Measurements from ENCODE around the gene TRIM47. TPM values are rescaled to one million over a fixed set of nuclear protein-coding genes. Genes with fewer than 3 reads are reported as not detected.
"Not testable (repeated sequence)": the region's sequence is repeated elsewhere in the genome, so short reads cannot be mapped to it uniquely, and the experiment has no call there.

TRIM47 gene
- total RNA-seq, 1 experiment from 2014 or later, result 14.1 TPM

- DNase-seq, result peak; percentile 75
- peaks cover 11% of the 10 kb centered on the region for H3K27me3 ChIP-seq (ENCODE audit: control insufficient read depth, insufficient read depth, low read length)
These were observed 5.7 kb downstream of the TRIM47 start for GRCh38 chr17:75872434-75873351.

GRCh38 chr17:75870228-75870627, 8.2 kb downstream of the TRIM47 start:
- not testable (repeated sequence) for H3K27me3 ChIP-seq (ENCODE audit: control insufficient read depth, insufficient read depth, low read length); DNase-seq; H3K4me3 ChIP-seq (ENCODE audit: insufficient read depth, low read depth, low read length); H3K36me3 ChIP-seq (replicated peaks; ENCODE audit: control insufficient read depth, insufficient read depth, low read length)

More at GRCh38 chr17:75872434-75873351, 5.7 kb downstream of the TRIM47 start:
- Histone ChIP-seq H3K4me3 (ENCODE audit: insufficient read depth, low read depth, low read length) (no peak overlapping the region), H3K36me3 (replicated peaks; ENCODE audit: control insufficient read depth, insufficient read depth, low read length) (no peaks in the 10 kb centered on the region)

GRCh38 chr17:75869282-75870141, 8.9 kb downstream of the TRIM47 start:
- Histone ChIP-seq H3K27me3 (ENCODE audit: control insufficient read depth, insufficient read depth, low read length) (no peaks in the 10 kb centered on the region), H3K4me3 (ENCODE audit: insufficient read depth, low read depth, low read length) (no peak overlapping the region), H3K36me3 (replicated peaks; ENCODE audit: control insufficient read depth, insufficient read depth, low read length) (no peaks in the 10 kb centered on the region)
- peak; percentile 61 for DNase-seq

GRCh38 chr17:75868730-75869281, 9.6 kb downstream of the TRIM47 start:
- DNase-seq; H3K4me3 ChIP-seq (ENCODE audit: insufficient read depth, low read depth, low read length); H3K36me3 ChIP-seq (replicated peaks; ENCODE audit: control insufficient read depth, insufficient read depth, low read length); H3K27me3 ChIP-seq (ENCODE audit: control insufficient read depth, insufficient read depth, low read length): not testable (repeated sequence)

GRCh38 chr17:75865404-75866188, 12.8 kb downstream of the TRIM47 start:
- not testable (repeated sequence) for H3K36me3 ChIP-seq (replicated peaks; ENCODE audit: control insufficient read depth, insufficient read depth, low read length); H3K4me3 ChIP-seq (ENCODE audit: insufficient read depth, low read depth, low read length); H3K27me3 ChIP-seq (ENCODE audit: control insufficient read depth, insufficient read depth, low read length)
- peak; percentile 40 for DNase-seq

- not testable (repeated sequence) for H3K27me3 ChIP-seq (ENCODE audit: control insufficient read depth, insufficient read depth, low read length); DNase-seq; H3K4me3 ChIP-seq (ENCODE audit: insufficient read depth, low read depth, low read length); H3K36me3 ChIP-seq (replicated peaks; ENCODE audit: control insufficient read depth, insufficient read depth, low read length)
These were observed 13.5 kb downstream of the TRIM47 start for GRCh38 chr17:75864887-75865286.

GRCh38 chr17:75864448-75864871, 13.9 kb downstream of the TRIM47 start:
- H3K36me3 ChIP-seq (replicated peaks; ENCODE audit: control insufficient read depth, insufficient read depth, low read length), result no peaks in the 10 kb centered on the region
- H3K27me3 ChIP-seq (ENCODE audit: control insufficient read depth, insufficient read depth, low read length), result no peaks in the 10 kb centered on the region
- no peak overlapping the region for H3K4me3 ChIP-seq (ENCODE audit: insufficient read depth, low read depth, low read length)
- peak; percentile 87 for DNase-seq

- no peaks in the 10 kb centered on the region for H3K36me3 ChIP-seq (replicated peaks; ENCODE audit: control insufficient read depth, insufficient read depth, low read length)
- DNase-seq, result peak; percentile 25
- H3K4me3 ChIP-seq (ENCODE audit: insufficient read depth, low read depth, low read length), result no peak overlapping the region
These were observed 16.5 kb downstream of the TRIM47 start for GRCh38 chr17:75861927-75862317.

GRCh38 chr17:75859358-75859757, 19.0 kb downstream of the TRIM47 start:
- H3K36me3 ChIP-seq (replicated peaks; ENCODE audit: control insufficient read depth, insufficient read depth, low read length); DNase-seq; H3K4me3 ChIP-seq (ENCODE audit: insufficient read depth, low read depth, low read length); H3K27me3 ChIP-seq (ENCODE audit: control insufficient read depth, insufficient read depth, low read length): not testable (repeated sequence)

More at GRCh38 chr17:75861927-75862317, 16.5 kb downstream of the TRIM47 start:
- no peaks in the 10 kb centered on the region for H3K27me3 ChIP-seq (ENCODE audit: control insufficient read depth, insufficient read depth, low read length)

- no peaks in the 10 kb centered on the region for H3K27me3 ChIP-seq (ENCODE audit: control insufficient read depth, insufficient read depth, low read length)
- peak overlapping the region; percentile 93 for H3K4me3 ChIP-seq (ENCODE audit: insufficient read depth, low read depth, low read length)
- peaks cover 4% of the 10 kb centered on the region for H3K36me3 ChIP-seq (replicated peaks; ENCODE audit: control insufficient read depth, insufficient read depth, low read length)
- DNase-seq, result no peak
These were observed 22.2 kb downstream of the TRIM47 start for GRCh38 chr17:75856062-75856756.

GRCh38 chr17:75855310-75856061, 22.9 kb downstream of the TRIM47 start, which contains the start of gene WBP2:
Gene WBP2 (minus strand): TSS chr17:75855335. CDS start chr17:75855297, 38 bp downstream.
- peak; percentile 97 for DNase-seq
- Histone ChIP-seq H3K4me3 (ENCODE audit: insufficient read depth, low read depth, low read length) (peak within 1 kb of the TSS; percentile 93), H3K27me3 (ENCODE audit: control insufficient read depth, insufficient read depth, low read length) (no peaks in the 10 kb centered on the region), H3K36me3 (replicated peaks; ENCODE audit: control insufficient read depth, insufficient read depth, low read length) (peaks cover 9% of the 10 kb centered on the region)

- peak; percentile 89 for DNase-seq
These were observed 23.5 kb downstream of the TRIM47 start for GRCh38 chr17:75854881-75855309.

More at GRCh38 chr17:75854881-75855309, 23.5 kb downstream of the TRIM47 start:
- no peaks in the 10 kb centered on the region for H3K27me3 ChIP-seq (ENCODE audit: control insufficient read depth, insufficient read depth, low read length)
- H3K36me3 ChIP-seq (replicated peaks; ENCODE audit: control insufficient read depth, insufficient read depth, low read length), result peaks cover 10% of the 10 kb centered on the region
- H3K4me3 ChIP-seq (ENCODE audit: insufficient read depth, low read depth, low read length), result peak overlapping the region; percentile 47

Data from H7 (cell line).